ENCODE results near the gene ALG11.
A peak's percentile ranks its signal among the peaks of the same experiment; 100 is the strongest.
"Not testable (repeated sequence)": the region's sequence is repeated elsewhere in the genome, so short reads cannot be mapped to it uniquely, and the experiment has no call there.

The ALG11 gene

GRCh38 chr13:51974482-51974881 lies 37.7 kb upstream of the ALG11 start:
- DNase-seq (ENCODE audit: low read depth): no peak
- H3K4me3 ChIP-seq (replicated peaks; ENCODE audit: low read depth, low read length): no peak overlapping the region
- no peak for TF ChIP-seq CTCF (IDR thresholded peaks at IDR 0.05; ENCODE audit: low read length, missing control alignments)

GRCh38 chr13:51976423-51976822 lies 35.8 kb upstream of the ALG11 start:
- no peak for DNase-seq (ENCODE audit: low read depth)
- no peak for TF ChIP-seq CTCF (IDR thresholded peaks at IDR 0.05; ENCODE audit: low read length, missing control alignments)
- H3K4me3 ChIP-seq (replicated peaks; ENCODE audit: low read depth, low read length): no peak overlapping the region

- TF ChIP-seq CTCF (IDR thresholded peaks at IDR 0.05; ENCODE audit: low read length, missing control alignments): no peak
- no peak overlapping the region for H3K4me3 ChIP-seq (replicated peaks; ENCODE audit: low read depth, low read length)
- no peak for DNase-seq (ENCODE audit: low read depth)
These were observed 35.3 kb upstream of the ALG11 start for GRCh38 chr13:51976890-51977289.

- no peak overlapping the region for H3K4me3 ChIP-seq (replicated peaks; ENCODE audit: low read depth, low read length)
- TF ChIP-seq CTCF (IDR thresholded peaks at IDR 0.05; ENCODE audit: low read length, missing control alignments): no peak
- no peak for DNase-seq (ENCODE audit: low read depth)
These were observed 34.6 kb upstream of the ALG11 start for GRCh38 chr13:51977625-51978024.

- no peak overlapping the region for H3K4me3 ChIP-seq (replicated peaks; ENCODE audit: low read depth, low read length)
- DNase-seq (ENCODE audit: low read depth): no peak
- TF ChIP-seq CTCF (IDR thresholded peaks at IDR 0.05; ENCODE audit: low read length, missing control alignments): no peak
These were observed 33.2 kb upstream of the ALG11 start for GRCh38 chr13:51978796-51979556.

GRCh38 chr13:51980908-51981307 lies 31.3 kb upstream of the ALG11 start:
- TF ChIP-seq CTCF (IDR thresholded peaks at IDR 0.05; ENCODE audit: low read length, missing control alignments): no peak
- DNase-seq (ENCODE audit: low read depth): no peak
- no peak overlapping the region for H3K4me3 ChIP-seq (replicated peaks; ENCODE audit: low read depth, low read length)

GRCh38 chr13:51981355-51981754 lies 30.8 kb upstream of the ALG11 start:
- no peak overlapping the region for H3K4me3 ChIP-seq (replicated peaks; ENCODE audit: low read depth, low read length)
- no peak for TF ChIP-seq CTCF (IDR thresholded peaks at IDR 0.05; ENCODE audit: low read length, missing control alignments)
- peak; percentile 32 for DNase-seq (ENCODE audit: low read depth)

- DNase-seq (ENCODE audit: low read depth); H3K4me3 ChIP-seq (replicated peaks; ENCODE audit: low read depth, low read length): not testable (repeated sequence)
These were observed 28.9 kb upstream of the ALG11 start for GRCh38 chr13:51983292-51983691.

- H3K4me3 ChIP-seq (replicated peaks; ENCODE audit: low read depth, low read length); DNase-seq (ENCODE audit: low read depth): not testable (repeated sequence)
These were observed 27.3 kb upstream of the ALG11 start for GRCh38 chr13:51984904-51985303.

Data from fibroblast of pulmonary artery (primary cell).